ENCODE measurements around the gene SCYL1.

DNA sequence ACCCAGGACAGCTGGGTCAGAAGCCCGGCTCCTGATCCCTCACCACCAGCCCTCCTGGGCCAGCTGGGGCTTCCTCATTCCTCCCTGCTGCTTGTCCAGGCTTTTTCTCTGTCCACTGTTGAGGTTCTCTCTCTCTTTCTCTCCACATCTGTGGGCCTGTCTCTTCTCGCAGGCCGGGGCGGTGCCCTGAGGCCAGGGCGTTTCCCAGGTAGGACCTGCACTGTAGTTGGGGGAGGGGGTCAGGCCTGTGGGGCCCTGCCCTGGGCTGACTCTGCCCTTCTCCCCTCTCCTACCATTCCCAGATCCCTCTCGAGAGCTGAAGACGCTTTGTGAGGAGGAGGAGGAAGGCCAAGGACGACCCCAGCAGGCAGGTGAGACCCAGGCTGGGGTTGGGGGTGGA, 55.9 kb downstream of the SCYL1 start:
- TF ChIP-seq POU2F2 (IDR thresholded peaks at IDR 0.05; ENCODE audit: low read depth, low read length) = no peak
- no peak for TF ChIP-seq POLR2A (IDR thresholded peaks at IDR 0.05; ENCODE audit: low read depth, low read length)
- TF ChIP-seq POLR2AphosphoS5 (IDR thresholded peaks at IDR 0.05; ENCODE audit: low read depth, low read length) = no peak
- TF ChIP-seq TAF1 (IDR thresholded peaks at IDR 0.05; ENCODE audit: low read depth, low read length) = no peak
- TF ChIP-seq SPI1 (IDR thresholded peaks at IDR 0.05; ENCODE audit: low read depth, low read length) = no peak
